22Rv1 (cell line): ENCODE results near the gene RNF44.
"Not testable (repeated sequence)": the region's sequence is repeated elsewhere in the genome, so short reads cannot be mapped to it uniquely, and the experiment has no call there.

ENCODE experiments used
- H3K27ac ChIP-seq: fragments of 450-650 bp; 2 replicates; pipeline ENCODE4 v1.5.1; 2017
- ZFX ChIP-seq: fragments of 450-650 bp; IDR thresholded peaks from 2 replicates; pipeline ENCODE4 v1.6.1; 2017; ENCODE audit warnings: antibody characterized with exemption, borderline replicate concordance
- TF ChIP-seq, protein P1 (sequence below): fragments of 450-650 bp; IDR thresholded peaks from 2 replicates; pipeline ENCODE4 v1.5.1; 2017; ENCODE audit warnings: mild to moderate bottlenecking

The RNF44 gene

GRCh38 chr5:176553260-176554085, 16.3 kb upstream of the RNF44 start:
- TF ChIP-seq, protein P1, sequence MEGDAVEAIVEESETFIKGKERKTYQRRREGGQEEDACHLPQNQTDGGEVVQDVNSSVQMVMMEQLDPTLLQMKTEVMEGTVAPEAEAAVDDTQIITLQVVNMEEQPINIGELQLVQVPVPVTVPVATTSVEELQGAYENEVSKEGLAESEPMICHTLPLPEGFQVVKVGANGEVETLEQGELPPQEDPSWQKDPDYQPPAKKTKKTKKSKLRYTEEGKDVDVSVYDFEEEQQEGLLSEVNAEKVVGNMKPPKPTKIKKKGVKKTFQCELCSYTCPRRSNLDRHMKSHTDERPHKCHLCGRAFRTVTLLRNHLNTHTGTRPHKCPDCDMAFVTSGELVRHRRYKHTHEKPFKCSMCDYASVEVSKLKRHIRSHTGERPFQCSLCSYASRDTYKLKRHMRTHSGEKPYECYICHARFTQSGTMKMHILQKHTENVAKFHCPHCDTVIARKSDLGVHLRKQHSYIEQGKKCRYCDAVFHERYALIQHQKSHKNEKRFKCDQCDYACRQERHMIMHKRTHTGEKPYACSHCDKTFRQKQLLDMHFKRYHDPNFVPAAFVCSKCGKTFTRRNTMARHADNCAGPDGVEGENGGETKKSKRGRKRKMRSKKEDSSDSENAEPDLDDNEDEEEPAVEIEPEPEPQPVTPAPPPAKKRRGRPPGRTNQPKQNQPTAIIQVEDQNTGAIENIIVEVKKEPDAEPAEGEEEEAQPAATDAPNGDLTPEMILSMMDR = no peak
- TF ChIP-seq ZFX = no peak
- no peak overlapping the region for H3K27ac ChIP-seq

- TF ChIP-seq, protein P1 = no peak
- TF ChIP-seq ZFX = no peak
- H3K27ac ChIP-seq = no peak overlapping the region
These were observed 15.2 kb upstream of the RNF44 start for GRCh38 chr5:176552332-176552869.

GRCh38 chr5:176550937-176551336, 13.7 kb upstream of the RNF44 start:
- H3K27ac ChIP-seq = not testable (repeated sequence)

DNA sequence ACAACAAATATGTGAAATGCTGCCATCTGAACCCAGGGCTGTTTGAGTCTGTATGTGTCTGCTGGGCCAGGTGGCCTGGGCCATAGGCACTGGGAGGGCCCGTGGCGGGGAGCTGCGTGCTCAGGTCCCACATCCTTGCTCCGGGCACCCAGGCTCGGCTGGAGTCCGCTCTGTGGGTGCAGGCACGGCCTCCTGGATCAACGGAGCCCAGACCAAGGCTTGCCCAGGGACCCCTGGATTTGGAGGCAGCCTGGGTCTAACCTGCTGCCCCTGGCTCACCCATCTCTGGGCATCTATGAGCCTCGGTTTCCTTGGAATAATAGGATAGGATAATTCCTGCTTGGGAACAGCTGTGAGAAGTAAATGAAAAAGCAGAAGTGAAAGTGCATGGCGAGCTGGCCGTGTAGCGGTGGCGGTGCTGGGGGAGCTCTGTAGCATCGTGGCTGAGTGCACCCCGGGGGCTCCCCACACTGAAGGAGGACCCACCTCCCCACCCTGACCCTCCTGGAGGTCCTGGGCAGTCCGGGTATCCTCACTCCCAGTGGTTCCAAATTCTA, 13.2 kb upstream of the RNF44 start:
- no peak overlapping the region for H3K27ac ChIP-seq
- TF ChIP-seq, protein P1 = no peak
- no peak for TF ChIP-seq ZFX

- TF ChIP-seq, protein P1 = no peak
- no peak for TF ChIP-seq ZFX
- no peak overlapping the region for H3K27ac ChIP-seq
These were observed 12.7 kb upstream of the RNF44 start for GRCh38 chr5:176549871-176550270.

DNA sequence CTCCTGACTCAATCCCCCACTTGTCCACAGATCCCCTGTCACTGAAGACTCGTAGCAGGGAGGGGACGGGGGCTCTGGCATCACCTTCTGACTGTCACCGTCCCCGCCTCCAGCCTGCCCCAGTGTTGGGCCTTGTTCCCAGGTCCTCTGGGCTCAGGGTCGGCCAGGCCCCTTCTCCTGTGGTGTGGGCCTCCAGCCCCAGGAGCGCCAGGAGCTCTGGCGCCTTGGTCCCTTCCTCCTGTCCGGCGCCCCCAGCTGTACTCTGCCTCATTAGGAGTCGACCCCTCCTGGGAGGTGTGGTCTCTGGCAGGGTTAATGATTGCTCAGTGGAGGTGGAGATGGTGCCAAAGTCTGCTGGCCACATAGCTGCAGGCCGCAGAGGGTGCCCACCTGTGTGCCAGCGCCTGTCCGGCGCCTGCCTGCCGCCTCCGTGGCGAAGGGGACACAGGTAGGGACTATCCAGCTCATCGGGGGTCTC, 11.8 kb upstream of the RNF44 start, which contains the start of gene CDHR2:
Gene CDHR2, plus strand, starts transcription at position 376 of the 478 bp plus-strand sequence. CDS start 16,011 bp downstream, outside the sequence.
- no peak within 1 kb of the TSS for H3K27ac ChIP-seq
- TF ChIP-seq, protein P1 = no peak
- TF ChIP-seq ZFX = no peak

- TF ChIP-seq ZFX = no peak
- TF ChIP-seq, protein P1 = no peak
- no peak overlapping the region for H3K27ac ChIP-seq
These were observed 10.6 kb upstream of the RNF44 start for GRCh38 chr5:176547802-176548201.
